ENCODE measurements around the gene FBXO8.

FBXO8 gene

GRCh38 chr4:174241162-174241561, 42.3 kb downstream of the FBXO8 start:
- DNase-seq, result no peak

DNA sequence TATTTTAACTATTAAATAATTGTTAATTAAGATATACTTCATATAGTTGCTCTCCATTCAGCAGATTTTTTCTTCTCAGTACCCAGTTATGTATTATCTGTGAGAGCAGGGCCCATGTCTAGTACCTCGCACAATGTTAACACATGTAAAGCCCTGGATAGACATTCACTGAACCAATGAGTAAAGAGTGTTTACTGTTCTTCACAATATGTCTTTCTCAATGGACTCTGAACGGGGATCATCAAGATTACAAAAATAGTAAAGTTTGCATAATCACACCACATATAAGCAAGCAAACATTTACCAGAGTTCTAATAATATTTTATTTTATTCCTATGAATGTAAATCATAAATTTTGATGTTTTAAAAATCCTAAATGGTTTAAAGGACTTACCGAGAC, 47.1 kb downstream of the FBXO8 start:
- DNase-seq, result no peak

DNA sequence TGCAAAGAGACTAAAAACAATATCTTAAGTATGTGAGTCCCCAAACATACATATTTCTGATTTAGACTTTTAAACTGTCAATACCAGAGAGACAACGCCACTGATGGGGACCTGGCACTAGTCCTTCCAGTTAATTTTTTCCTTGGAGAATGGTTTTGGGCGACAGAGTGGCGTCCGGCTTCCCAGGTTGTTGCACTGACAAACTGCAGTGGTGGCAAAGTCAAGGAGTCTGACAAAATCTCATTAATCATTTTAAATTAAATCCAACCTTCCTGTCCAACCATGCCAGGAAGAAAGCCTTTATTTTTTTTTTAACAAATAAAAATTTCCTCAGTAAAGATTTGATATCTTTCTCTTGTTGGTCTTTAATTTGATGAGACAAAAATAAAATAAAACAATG, 52.8 kb downstream of the FBXO8 start:
- no peak for DNase-seq

- DNase-seq, result no peak
Observed at GRCh38 chr4:174230148-174230547, 53.3 kb downstream of the FBXO8 start.

GRCh38 chr4:174228988-174229387, 54.5 kb downstream of the FBXO8 start:
- DNase-seq, result no peak

DNA sequence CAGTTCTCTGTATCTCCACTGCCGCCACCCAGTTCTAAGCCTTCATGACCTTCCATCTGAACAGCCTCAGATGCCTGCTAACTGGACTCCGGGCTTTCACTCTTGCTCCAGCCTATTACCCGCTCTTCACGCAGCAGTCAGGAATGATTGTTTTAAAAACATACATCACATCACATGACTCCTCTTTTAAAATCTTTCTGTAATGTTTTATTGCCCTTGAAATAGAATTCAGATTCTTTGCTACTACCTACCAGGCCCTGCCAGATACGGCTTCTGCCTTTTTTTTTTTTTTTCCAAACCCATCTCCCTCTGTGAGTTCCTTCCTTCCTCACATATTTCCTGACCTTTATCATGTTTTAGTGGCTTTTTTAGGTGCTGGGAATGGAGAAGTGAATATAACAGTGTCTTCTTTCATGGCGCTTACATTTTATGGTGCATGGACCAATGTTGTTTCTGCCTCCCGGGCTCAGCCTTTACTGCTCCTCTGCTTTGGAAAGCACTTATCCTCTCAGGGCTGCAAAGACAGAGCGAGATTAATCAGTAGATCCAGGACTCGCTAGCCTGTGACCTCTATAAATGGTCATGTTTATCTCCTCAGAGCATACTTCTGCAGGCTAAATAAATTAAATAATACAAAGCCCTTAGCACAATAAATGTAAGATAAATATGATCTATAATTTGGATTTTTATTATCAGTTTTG, 58.0 kb downstream of the FBXO8 start:
- DNase-seq, result no peak

DNA sequence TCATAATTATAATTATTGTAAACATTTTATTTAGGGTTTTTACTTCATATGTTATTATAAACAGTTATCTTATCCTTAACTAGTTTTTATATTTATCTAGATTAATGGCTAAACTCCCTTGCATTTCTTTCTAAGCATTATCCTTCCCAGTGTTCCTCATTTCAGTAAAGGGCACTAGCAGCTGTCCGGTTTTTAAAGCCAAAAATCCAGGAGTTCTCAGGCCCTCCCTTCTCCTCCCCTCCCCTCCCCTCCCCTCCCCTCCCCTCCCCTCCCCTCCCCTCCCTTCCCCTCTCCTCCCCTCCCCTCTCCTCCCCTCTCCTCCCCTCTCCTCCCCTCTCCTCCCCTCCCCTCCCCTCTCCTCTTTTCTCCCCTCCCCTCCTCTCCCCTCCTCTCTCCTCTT, 58.9 kb downstream of the FBXO8 start:
- no peak for DNase-seq

DNA sequence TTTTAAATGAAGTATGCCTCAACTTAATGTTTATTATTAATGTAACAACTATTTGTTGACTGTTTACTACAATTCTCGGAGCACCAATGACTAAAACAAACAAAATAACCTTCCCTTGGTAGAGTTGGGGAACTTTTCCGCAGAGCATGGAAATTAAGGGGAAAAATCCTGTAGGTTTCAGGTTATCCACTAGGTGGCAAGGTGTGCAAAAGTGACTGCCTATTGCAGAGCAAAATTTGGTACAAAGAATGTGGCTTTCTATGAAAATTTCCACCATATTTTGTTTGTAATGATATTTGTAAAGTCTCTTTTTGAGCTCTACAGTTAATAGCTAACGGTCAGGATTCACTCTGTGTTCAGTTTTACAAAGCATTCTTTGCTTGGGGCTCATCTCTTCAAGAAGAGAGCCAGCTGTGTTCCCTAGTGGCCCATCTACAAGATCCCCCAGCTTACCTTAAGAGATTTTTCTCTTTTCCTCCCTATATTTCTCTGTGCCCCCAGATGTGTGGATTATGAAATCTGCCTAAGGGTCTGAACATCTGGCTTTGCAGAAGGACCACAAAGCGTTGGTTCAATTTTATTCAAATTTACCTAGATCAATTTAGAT, 61.1 kb downstream of the FBXO8 start:
- DNase-seq, result no peak

GRCh38 chr4:174218127-174218790, 65.2 kb downstream of the FBXO8 start:
- no peak for DNase-seq

DNA sequence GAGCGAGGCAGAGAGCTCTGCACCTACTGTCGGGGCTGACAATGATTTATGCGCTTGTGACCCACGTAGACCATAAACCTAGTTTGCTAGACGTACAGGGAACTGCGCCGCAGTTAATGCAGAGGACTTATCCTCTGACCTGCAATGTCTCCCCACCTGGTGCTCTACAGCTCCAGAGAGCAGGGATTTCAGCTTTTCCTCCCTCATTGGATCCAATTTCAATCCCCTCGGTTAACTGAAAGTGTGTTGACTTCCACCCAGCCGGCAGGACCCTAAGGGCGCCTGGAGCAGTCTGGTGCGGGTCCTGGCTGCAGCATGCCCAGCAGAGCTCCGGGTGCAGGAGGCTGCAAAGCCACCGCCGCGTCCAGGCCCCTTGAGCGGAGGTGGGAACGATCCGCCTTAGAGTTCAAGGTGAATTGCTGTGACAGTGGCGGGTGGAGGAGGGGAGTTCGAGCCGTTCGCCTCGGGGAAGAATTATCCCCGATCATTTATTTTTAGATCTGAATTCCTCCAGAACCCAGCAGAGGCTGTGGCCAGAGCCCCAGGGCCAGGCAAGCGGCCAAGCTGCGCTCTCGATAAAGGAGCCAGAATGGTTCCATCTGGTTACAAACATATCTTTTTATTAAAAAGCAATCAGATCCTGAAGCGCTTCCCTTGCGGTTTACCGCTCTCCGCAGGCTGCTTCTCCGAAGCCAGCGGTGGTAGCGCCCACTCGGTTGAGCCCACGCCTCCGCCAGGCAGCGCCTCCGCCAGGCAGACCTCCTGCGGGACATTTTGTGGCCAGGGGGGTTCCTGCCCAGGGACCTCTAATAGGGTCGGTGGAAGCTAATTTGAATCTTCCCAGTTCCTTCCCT, 66.0 kb downstream of the FBXO8 start:
- no peak for DNase-seq

DNA sequence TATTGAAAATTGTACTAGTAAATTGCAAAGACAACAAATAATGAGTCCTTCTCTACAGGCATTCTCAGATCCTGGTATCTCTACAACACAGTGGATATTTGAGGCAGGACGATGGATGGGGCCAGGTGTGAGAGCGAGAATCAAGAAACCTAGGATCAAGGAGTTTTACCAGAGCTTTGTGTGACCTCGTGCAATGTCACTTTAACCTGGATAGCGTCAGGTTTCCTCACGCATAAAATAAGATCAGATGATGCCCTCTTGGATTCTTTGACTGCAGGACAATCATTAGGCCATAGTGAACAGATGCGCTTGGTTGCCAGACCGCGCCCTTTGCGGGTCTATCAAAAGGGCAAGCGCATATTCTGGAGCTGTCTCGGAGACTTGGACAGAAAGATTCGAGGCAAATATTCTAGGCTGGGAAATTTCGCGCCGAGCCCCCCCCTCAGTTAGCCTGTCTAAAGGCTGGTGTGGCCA, 66.6 kb downstream of the FBXO8 start:
- no peak for DNase-seq

GRCh38 chr4:174215961-174216680, 67.3 kb downstream of the FBXO8 start:
- DNase-seq, result no peak

DNA sequence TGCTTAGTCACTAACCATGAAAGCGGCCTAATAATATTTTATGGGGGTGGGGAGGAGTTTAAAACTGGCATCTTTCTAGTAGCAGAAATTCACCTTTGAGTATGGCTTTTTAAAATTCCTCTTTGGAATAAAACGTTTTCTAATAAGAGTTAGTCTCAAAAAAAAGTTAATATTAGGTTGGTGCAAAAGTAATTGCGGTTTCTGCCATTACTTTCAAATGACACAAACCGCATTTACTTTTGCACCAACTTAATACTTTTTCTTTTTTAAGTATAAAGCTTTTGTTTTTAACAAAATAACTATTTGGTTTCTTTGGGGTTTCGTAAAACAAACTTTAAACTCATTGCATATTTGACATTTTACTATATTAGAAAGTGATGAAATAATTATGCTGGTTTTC, 68.4 kb downstream of the FBXO8 start:
- no peak for DNase-seq

DNA sequence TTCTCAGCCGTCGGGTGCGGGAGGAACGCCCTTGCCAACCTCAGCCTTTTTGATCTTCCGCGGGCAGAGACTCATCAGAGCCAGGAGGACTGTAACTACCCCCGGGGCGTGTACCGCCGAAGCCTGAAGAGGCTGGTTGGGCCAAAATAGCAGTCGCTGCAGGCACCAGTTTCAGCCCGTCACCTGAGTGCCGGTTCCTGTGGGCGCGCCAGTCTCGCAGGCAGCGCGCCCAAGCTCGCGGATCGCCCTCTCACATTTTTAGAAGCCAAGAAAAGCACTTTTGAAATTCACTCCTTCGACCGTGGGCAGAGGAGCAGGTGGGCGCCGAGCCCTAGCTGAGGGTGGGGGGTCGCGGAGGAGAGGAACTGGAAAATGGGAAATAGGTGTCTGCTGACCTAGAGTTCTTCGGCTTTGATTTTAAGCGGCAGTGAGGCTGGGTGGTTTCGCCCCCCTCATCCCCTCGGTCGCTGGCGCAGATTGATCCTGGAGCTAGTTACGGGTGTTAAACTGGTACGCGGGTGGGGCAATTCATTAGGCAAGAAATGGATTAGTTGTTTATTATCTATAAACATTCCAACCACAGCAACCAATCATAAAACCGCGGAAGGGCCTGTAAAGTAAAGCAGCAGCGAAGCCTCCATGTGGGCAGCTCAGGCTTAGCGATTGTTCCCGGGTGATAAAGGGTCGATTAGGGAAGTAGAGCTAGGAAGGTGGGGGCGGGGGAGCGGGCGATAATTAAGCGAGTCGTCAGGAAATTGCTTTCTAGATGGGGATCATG, 69.2 kb downstream of the FBXO8 start:
- DNase-seq, result no peak

GRCh38 chr4:174213731-174214100, 69.8 kb downstream of the FBXO8 start:
- no peak for DNase-seq

- DNase-seq, result no peak
Observed at GRCh38 chr4:174212061-174212460, 71.4 kb downstream of the FBXO8 start.

GRCh38 chr4:174211622-174212044, 71.8 kb downstream of the FBXO8 start:
- DNase-seq, result no peak

DNA sequence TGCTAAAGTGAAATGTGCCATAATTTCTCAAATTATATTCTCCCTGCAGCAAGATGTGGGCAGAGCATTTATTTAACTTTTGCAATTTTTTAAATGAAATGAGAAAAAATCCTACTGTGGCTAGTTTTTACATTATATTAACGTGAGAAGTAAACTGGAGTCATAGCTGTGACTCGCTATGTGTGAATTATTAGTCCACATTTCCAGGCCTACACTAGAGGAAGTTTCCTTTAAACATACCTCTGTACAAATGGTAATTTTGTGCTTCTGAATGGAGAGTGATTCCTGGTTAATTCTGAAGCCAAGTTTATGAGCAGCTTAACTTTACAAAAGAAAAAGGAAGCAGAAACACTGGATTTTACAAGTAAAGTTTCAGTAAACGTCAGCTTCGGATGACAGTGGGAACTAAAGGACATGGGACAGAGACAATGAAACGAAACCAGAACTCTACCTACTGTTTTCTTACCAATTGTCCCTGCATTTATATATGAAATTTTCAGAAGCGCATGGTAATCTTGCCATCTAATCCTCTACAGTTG, 72.4 kb downstream of the FBXO8 start:
- DNase-seq, result no peak

GRCh38 chr4:174210354-174210753, 73.1 kb downstream of the FBXO8 start:
- no peak for DNase-seq

- DNase-seq, result no peak
Observed at GRCh38 chr4:174209341-174209740, 74.1 kb downstream of the FBXO8 start.

DNA sequence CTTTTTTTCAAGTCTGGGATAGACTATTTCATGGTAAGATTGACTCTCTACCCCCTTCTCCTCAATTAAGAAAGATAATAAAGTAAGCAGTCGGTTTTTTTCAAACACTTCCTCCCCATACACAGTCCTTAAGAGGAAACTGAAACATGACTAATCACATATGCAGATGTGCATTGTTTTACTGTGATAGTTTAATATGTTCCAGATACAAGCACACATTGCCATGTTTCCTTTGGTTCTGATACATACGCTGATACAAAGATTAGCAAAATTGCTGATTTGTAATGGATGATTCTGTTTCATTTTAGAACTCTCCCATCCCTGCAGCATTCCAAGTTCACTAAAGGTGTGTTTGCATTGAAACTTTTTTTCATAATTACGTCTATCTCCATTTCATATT, 76.1 kb downstream of the FBXO8 start:
- DNase-seq, result no peak

Data from NK-92 treated with Interleukin-12 subunit alpha and Interleukin-12 subunit beta, amount 100 ng/mL, for 24 hours (cell line).